Activated T-cell treated with anti-CD3 and anti-CD28 coated beads, Interleukin-2, amount 50 U/mL, for 24 hours (primary cell): ENCODE measurements around the gene KCNH2.

Source experiments
- DNase-seq: peaks from one replicate; pipeline ENCODE4 v3.0.0-alpha.2; 2020
- H3K27ac Mint-ChIP-seq: 2 replicates; pipeline ENCODE4 v1.8.0; 2020; ENCODE audit warnings: mild to moderate bottlenecking, mixed read lengths
- H3K27me3 Mint-ChIP-seq: 2 replicates; pipeline ENCODE4 v1.8.0; 2020; ENCODE audit warnings: mixed read lengths
- H3K36me3 Mint-ChIP-seq: 2 replicates; pipeline ENCODE4 v1.8.0; 2020; ENCODE audit warnings: low read depth, mixed read lengths
- H3K4me1 Mint-ChIP-seq: 2 replicates; pipeline ENCODE4 v1.8.0; 2020; ENCODE audit warnings: low read depth, mixed read lengths
- H3K4me3 Mint-ChIP-seq: 2 replicates; pipeline ENCODE4 v1.8.0; 2020; ENCODE audit warnings: mild to moderate bottlenecking, moderate library complexity, mixed read lengths
- H3K9me3 Mint-ChIP-seq: 2 replicates; pipeline ENCODE4 v1.8.0; 2020; ENCODE audit warnings: mixed read lengths

Gene KCNH2

GRCh38 chr7:151006590-151007300 is 28.6 kb upstream of the KCNH2 start:
- Mint-ChIP-seq H3K27ac (no peak overlapping the region), H3K4me3 (no peak overlapping the region)
- DNase-seq = no peak

GRCh38 chr7:151005566-151005965 is 27.4 kb upstream of the KCNH2 start:
- DNase-seq = no peak
- Mint-ChIP-seq H3K36me3 (peaks cover 4% of the 10 kb centered on the region), H3K9me3 (no peaks in the 10 kb centered on the region), H3K4me1 (peaks cover 30% of the 10 kb centered on the region), H3K27ac (no peak overlapping the region), H3K4me3 (no peak overlapping the region), H3K27me3 (no peaks in the 10 kb centered on the region)

More at GRCh38 chr7:151006590-151007300, 28.6 kb upstream of the KCNH2 start:
- H3K27me3 Mint-ChIP-seq = no peaks in the 10 kb centered on the region
- peaks cover 4% of the 10 kb centered on the region for H3K36me3 Mint-ChIP-seq
- peaks cover 40% of the 10 kb centered on the region for H3K4me1 Mint-ChIP-seq
- no peaks in the 10 kb centered on the region for H3K9me3 Mint-ChIP-seq

GRCh38 chr7:151003572-151003971 is 25.5 kb upstream of the KCNH2 start:
- no peak for DNase-seq
- H3K27me3 Mint-ChIP-seq = no peaks in the 10 kb centered on the region
- H3K27ac Mint-ChIP-seq = no peak overlapping the region
- no peak overlapping the region for H3K4me3 Mint-ChIP-seq
- H3K9me3 Mint-ChIP-seq = no peaks in the 10 kb centered on the region
- peaks cover 4% of the 10 kb centered on the region for H3K36me3 Mint-ChIP-seq
- peaks cover 18% of the 10 kb centered on the region for H3K4me1 Mint-ChIP-seq

- Mint-ChIP-seq H3K4me1 (peaks cover 20% of the 10 kb centered on the region), H3K27me3 (no peaks in the 10 kb centered on the region), H3K4me3 (no peak overlapping the region), H3K9me3 (no peaks in the 10 kb centered on the region), H3K36me3 (peaks cover 2% of the 10 kb centered on the region), H3K27ac (no peak overlapping the region)
- no peak for DNase-seq
Measured at GRCh38 chr7:151001546-151001945, 23.4 kb upstream of the KCNH2 start.

GRCh38 chr7:151000897-151001495 is 22.9 kb upstream of the KCNH2 start:
- H3K36me3 Mint-ChIP-seq = peaks cover 2% of the 10 kb centered on the region
- H3K4me3 Mint-ChIP-seq = no peak overlapping the region
- no peaks in the 10 kb centered on the region for H3K9me3 Mint-ChIP-seq
- no peak for DNase-seq
- H3K27me3 Mint-ChIP-seq = no peaks in the 10 kb centered on the region
- H3K4me1 Mint-ChIP-seq = peaks cover 22% of the 10 kb centered on the region
- H3K27ac Mint-ChIP-seq = no peak overlapping the region

- Mint-ChIP-seq H3K4me1 (peaks cover 24% of the 10 kb centered on the region), H3K27me3 (no peaks in the 10 kb centered on the region), H3K9me3 (no peaks in the 10 kb centered on the region), H3K36me3 (peaks cover 2% of the 10 kb centered on the region), H3K27ac (no peak overlapping the region), H3K4me3 (no peak overlapping the region)
- DNase-seq = no peak
Measured at GRCh38 chr7:150999497-151000230, 21.5 kb upstream of the KCNH2 start.

GRCh38 chr7:150999001-150999400 is 20.9 kb upstream of the KCNH2 start:
- H3K27me3 Mint-ChIP-seq = no peaks in the 10 kb centered on the region
- no peaks in the 10 kb centered on the region for H3K9me3 Mint-ChIP-seq
- no peak overlapping the region for H3K4me3 Mint-ChIP-seq
- no peak for DNase-seq
- H3K4me1 Mint-ChIP-seq = peaks cover 28% of the 10 kb centered on the region
- H3K36me3 Mint-ChIP-seq = peaks cover 2% of the 10 kb centered on the region
- no peak overlapping the region for H3K27ac Mint-ChIP-seq

- Mint-ChIP-seq H3K4me1 (peaks cover 30% of the 10 kb centered on the region), H3K27me3 (no peaks in the 10 kb centered on the region), H3K36me3 (peaks cover 2% of the 10 kb centered on the region), H3K9me3 (no peaks in the 10 kb centered on the region), H3K27ac (no peak overlapping the region), H3K4me3 (no peak overlapping the region)
- DNase-seq = no peak
Measured at GRCh38 chr7:150998341-150998740, 20.2 kb upstream of the KCNH2 start.

GRCh38 chr7:150997817-150998216 is 19.7 kb upstream of the KCNH2 start:
- DNase-seq = no peak
- H3K36me3 Mint-ChIP-seq = peaks cover 2% of the 10 kb centered on the region
- no peak overlapping the region for H3K27ac Mint-ChIP-seq
- peaks cover 30% of the 10 kb centered on the region for H3K4me1 Mint-ChIP-seq
- no peak overlapping the region for H3K4me3 Mint-ChIP-seq
- no peaks in the 10 kb centered on the region for H3K27me3 Mint-ChIP-seq
- H3K9me3 Mint-ChIP-seq = no peaks in the 10 kb centered on the region

- no peak overlapping the region for H3K27ac Mint-ChIP-seq
- no peak overlapping the region for H3K4me3 Mint-ChIP-seq
- peaks cover 2% of the 10 kb centered on the region for H3K36me3 Mint-ChIP-seq
- no peaks in the 10 kb centered on the region for H3K9me3 Mint-ChIP-seq
- H3K4me1 Mint-ChIP-seq = peaks cover 30% of the 10 kb centered on the region
- no peak for DNase-seq
- no peaks in the 10 kb centered on the region for H3K27me3 Mint-ChIP-seq
Measured at GRCh38 chr7:150997075-150997511, 19.0 kb upstream of the KCNH2 start.

GRCh38 chr7:150996376-150997074 is 18.4 kb upstream of the KCNH2 start:
- peaks cover 30% of the 10 kb centered on the region for H3K4me1 Mint-ChIP-seq
- no peak for DNase-seq

GRCh38 chr7:150994838-150995510 is 16.9 kb upstream of the KCNH2 start:
- peak overlapping the region; percentile 25 for H3K4me3 Mint-ChIP-seq
- peaks cover 30% of the 10 kb centered on the region for H3K4me1 Mint-ChIP-seq
- H3K36me3 Mint-ChIP-seq = no peaks in the 10 kb centered on the region

More at GRCh38 chr7:150996376-150997074, 18.4 kb upstream of the KCNH2 start:
- Mint-ChIP-seq H3K9me3 (no peaks in the 10 kb centered on the region), H3K4me3 (no peak overlapping the region), H3K27me3 (no peaks in the 10 kb centered on the region), H3K36me3 (no peaks in the 10 kb centered on the region), H3K27ac (no peak overlapping the region)

GRCh38 chr7:150994141-150994837 is 16.2 kb upstream of the KCNH2 start:
- Mint-ChIP-seq H3K27me3 (no peaks in the 10 kb centered on the region), H3K9me3 (peaks cover 19% of the 10 kb centered on the region), H3K36me3 (no peaks in the 10 kb centered on the region), H3K4me3 (peak overlapping the region; percentile 25), H3K27ac (peak overlapping the region; percentile 59), H3K4me1 (peaks cover 30% of the 10 kb centered on the region)
- DNase-seq = peak; percentile 69

More at GRCh38 chr7:150994838-150995510, 16.9 kb upstream of the KCNH2 start:
- Mint-ChIP-seq H3K27me3 (no peaks in the 10 kb centered on the region), H3K27ac (no peak overlapping the region), H3K9me3 (peaks cover 15% of the 10 kb centered on the region)
- DNase-seq = no peak
